HUES48 (cell line): ENCODE measurements around the gene SAA1.
"Not testable (repeated sequence)": the region's sequence is repeated elsewhere in the genome, so short reads cannot be mapped to it uniquely, and the experiment has no call there.

Experiments used
- H3K27ac ChIP-seq: one replicate; pipeline ENCODE4 v1.7.0; 2013; ENCODE audit warnings: low read depth, low read length, inconsistent platforms
- H3K27me3 ChIP-seq: 2 replicates; pipeline ENCODE4 v1.6.1; 2013; ENCODE audit warnings: mild to moderate bottlenecking, low read length; ENCODE audit not compliant: control insufficient read depth, insufficient read depth
- H3K36me3 ChIP-seq: 2 replicates; pipeline ENCODE4 v1.6.1; 2013; ENCODE audit warnings: low read length; ENCODE audit not compliant: control insufficient read depth, insufficient read depth
- H3K4me1 ChIP-seq: 2 replicates; pipeline ENCODE4 v1.6.1; 2013; ENCODE audit warnings: mild to moderate bottlenecking, low read length; ENCODE audit not compliant: control insufficient read depth, insufficient read depth
- H3K4me3 ChIP-seq: 2 replicates; pipeline ENCODE4 v1.5.1; 2013; ENCODE audit warnings: mild to moderate bottlenecking, low read depth, low read length
- H3K9ac ChIP-seq: 2 replicates; pipeline ENCODE4 v1.6.1; 2013; ENCODE audit warnings: mild to moderate bottlenecking, low read depth, low read length, moderate library complexity
- H3K9me3 ChIP-seq: 2 replicates; pipeline ENCODE4 v1.6.1; 2013; ENCODE audit warnings: low read length; ENCODE audit not compliant: control insufficient read depth, insufficient read depth

The SAA1 gene

DNA sequence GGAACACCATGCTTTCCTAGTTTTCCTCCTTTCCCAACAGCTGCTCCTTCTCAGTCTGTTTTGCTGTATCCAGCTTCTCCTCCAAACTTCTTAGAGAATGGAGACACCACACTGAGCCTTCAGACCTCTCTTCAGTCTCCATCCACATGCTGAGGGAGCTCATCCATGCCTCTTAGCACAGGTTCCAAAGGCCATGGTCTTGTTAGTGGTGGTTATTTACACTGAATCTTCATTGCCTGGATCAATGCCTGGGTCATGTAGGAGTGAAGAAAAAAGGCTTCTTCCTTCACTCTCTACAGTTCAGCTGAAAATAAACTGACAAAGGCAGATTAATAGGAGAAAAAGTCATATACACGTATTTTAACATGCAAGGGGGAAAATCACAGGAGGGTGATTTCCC lies 26.4 kb upstream of the SAA1 start:
- H3K9ac ChIP-seq: no peak overlapping the region
- no peak overlapping the region for H3K27ac ChIP-seq
- H3K9me3 ChIP-seq: no peaks in the 10 kb centered on the region
- H3K27me3 ChIP-seq: no peaks in the 10 kb centered on the region
- no peaks in the 10 kb centered on the region for H3K4me1 ChIP-seq
- no peaks in the 10 kb centered on the region for H3K36me3 ChIP-seq
- H3K4me3 ChIP-seq: no peak overlapping the region

- Histone ChIP-seq H3K9me3 (no peaks in the 10 kb centered on the region), H3K4me3 (no peak overlapping the region), H3K4me1 (no peaks in the 10 kb centered on the region), H3K27me3 (no peaks in the 10 kb centered on the region), H3K9ac (no peak overlapping the region), H3K27ac (no peak overlapping the region), H3K36me3 (no peaks in the 10 kb centered on the region)
These were observed 22.2 kb upstream of the SAA1 start for GRCh38 chr11:18243783-18244362.

- H3K9me3 ChIP-seq: no peaks in the 10 kb centered on the region
- no peaks in the 10 kb centered on the region for H3K36me3 ChIP-seq
- no peak overlapping the region for H3K4me3 ChIP-seq
- H3K4me1 ChIP-seq: no peaks in the 10 kb centered on the region
- no peak overlapping the region for H3K27ac ChIP-seq
- no peak overlapping the region for H3K9ac ChIP-seq
- no peaks in the 10 kb centered on the region for H3K27me3 ChIP-seq
These were observed 20.7 kb upstream of the SAA1 start for GRCh38 chr11:18245396-18245795.

DNA sequence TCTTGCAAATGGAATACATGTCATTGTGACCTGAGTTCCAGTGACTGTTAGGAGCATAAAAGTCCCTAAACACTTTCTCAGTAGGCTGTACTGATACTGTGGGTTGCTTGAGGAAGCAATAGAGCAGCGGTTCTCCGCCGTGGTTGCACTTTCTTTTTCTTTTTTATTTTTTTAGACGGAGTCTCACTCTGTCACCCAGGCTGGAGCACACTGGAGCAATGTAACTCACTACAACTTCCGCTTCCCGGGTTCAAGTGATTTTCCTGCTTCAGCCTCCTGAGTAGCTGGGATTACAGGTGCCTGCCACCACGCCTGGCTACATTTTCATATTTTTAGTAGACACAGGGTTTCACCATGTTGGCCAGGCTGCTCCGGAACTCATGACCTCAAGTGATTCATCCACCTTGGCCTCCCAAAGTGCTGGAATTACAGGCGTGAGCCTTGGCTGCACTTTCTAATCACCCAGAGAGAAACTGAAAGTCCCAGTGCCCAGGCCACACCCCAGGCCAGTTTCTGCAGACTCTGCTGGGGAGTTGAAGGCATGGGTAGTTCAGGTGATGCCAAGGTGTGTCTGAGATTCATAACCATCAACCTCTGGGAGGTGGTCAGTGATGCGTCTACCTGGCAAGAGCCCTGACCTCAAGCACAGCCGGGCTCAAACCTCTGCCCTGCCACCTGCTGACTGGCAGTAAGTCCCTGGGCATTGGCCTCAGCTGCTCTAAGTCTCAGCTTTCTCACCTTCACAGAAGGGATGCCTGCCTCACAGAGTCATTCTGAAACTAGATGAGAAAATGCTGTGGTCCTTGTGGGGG lies 19.5 kb upstream of the SAA1 start:
- H3K4me3 ChIP-seq, H3K27me3 ChIP-seq, H3K9ac ChIP-seq, H3K36me3 ChIP-seq, H3K27ac ChIP-seq, H3K9me3 ChIP-seq, H3K4me1 ChIP-seq: not testable (repeated sequence)

- H3K4me3 ChIP-seq, H3K27ac ChIP-seq, H3K4me1 ChIP-seq, H3K9ac ChIP-seq, H3K9me3 ChIP-seq, H3K36me3 ChIP-seq, H3K27me3 ChIP-seq: not testable (repeated sequence)
These were observed 18.9 kb upstream of the SAA1 start for GRCh38 chr11:18247191-18247581.

DNA sequence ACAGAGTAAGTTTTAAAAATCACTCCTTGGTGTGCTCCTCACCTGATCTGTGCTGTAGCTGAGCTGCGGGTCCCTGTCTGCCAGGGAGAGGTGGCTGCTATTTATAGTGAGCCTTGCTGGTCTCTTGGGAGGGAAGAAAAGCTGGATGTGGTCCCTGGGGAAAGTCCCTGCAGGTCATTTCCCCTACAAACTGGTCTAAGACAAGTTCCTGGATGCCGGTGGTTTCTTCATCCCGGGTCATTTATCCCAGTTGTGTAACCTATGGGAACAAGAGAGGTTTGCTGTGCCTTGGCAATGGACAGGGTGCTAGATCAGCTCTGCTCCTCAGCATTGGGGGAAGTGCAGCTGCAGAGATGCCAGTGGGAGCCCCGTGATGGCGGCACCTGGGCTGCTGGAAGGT lies 17.5 kb upstream of the SAA1 start, which contains the start of gene SAA2:
Gene SAA2, minus strand, starts transcription at position 108 of the 400 bp plus-strand sequence. CDS start 657 bp downstream, outside the sequence.
- H3K4me3 ChIP-seq: no peak within 1 kb of the TSS
- H3K9ac ChIP-seq: no peak within 1 kb of the TSS
- H3K27me3 ChIP-seq: no peaks in the 10 kb centered on the region
- no peak within 1 kb of the TSS for H3K27ac ChIP-seq
- H3K36me3 ChIP-seq: no peaks in the 10 kb centered on the region
- no peaks in the 10 kb centered on the region for H3K9me3 ChIP-seq
- no peaks in the 10 kb centered on the region for H3K4me1 ChIP-seq

DNA sequence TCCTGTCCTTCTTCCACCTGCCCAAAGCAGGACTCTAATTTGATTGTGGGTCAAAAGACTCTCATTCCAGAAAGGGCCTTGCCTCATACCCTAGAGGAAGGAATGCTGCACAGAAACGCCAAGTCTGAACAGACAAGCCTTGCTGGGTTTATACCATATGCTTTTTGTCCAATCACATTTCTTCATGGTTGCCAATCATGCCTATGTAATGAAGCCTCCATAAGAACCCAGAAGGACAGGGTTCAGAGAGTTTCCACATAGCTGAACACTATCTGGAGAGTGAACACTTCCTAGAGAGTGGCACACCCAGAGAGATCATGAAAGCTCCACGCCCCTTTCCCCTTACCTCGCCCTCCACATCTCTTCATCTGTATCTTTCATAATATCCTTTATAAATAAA lies 12.8 kb upstream of the SAA1 start:
- Histone ChIP-seq H3K9ac (no peak overlapping the region), H3K36me3 (no peaks in the 10 kb centered on the region), H3K9me3 (no peaks in the 10 kb centered on the region), H3K27me3 (no peaks in the 10 kb centered on the region), H3K4me3 (no peak overlapping the region), H3K4me1 (no peaks in the 10 kb centered on the region), H3K27ac (no peak overlapping the region)

GRCh38 chr11:18253778-18254338 lies 12.2 kb upstream of the SAA1 start:
- no peaks in the 10 kb centered on the region for H3K9me3 ChIP-seq
- no peak overlapping the region for H3K4me3 ChIP-seq
- H3K27ac ChIP-seq: no peak overlapping the region
- H3K4me1 ChIP-seq: no peaks in the 10 kb centered on the region
- H3K27me3 ChIP-seq: no peaks in the 10 kb centered on the region
- H3K36me3 ChIP-seq: no peaks in the 10 kb centered on the region
- H3K9ac ChIP-seq: no peak overlapping the region

DNA sequence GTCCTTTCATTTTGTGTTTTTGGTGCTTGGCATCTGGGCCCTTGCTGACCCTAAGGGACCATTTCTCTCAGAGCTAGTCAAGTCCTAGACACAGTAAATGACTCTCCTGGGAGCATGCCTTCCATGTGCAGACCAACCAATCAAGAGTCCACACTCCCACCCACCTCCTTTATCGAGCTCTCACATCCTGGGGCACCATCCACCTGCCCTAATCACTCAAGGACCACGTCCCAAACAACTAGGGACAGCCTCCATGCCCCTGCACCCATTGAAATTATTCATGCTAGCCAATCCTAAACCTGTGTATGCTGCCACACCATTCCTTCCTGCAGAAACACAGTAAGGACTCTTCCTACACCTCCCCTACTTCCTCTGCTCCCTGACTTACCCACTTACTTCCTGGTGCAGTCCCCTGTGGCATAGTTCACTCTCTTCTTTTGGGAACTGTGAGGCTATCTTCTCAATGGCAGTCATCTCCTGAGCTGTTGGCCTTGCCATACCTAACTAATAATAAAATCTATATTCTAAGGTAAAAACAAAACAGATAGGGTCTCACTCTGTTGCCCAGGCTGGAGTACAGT lies 11.2 kb upstream of the SAA1 start:
- Histone ChIP-seq H3K9ac (no peak overlapping the region), H3K27me3 (no peaks in the 10 kb centered on the region), H3K27ac (no peak overlapping the region), H3K4me1 (no peaks in the 10 kb centered on the region), H3K36me3 (no peaks in the 10 kb centered on the region), H3K9me3 (no peaks in the 10 kb centered on the region), H3K4me3 (no peak overlapping the region)

DNA sequence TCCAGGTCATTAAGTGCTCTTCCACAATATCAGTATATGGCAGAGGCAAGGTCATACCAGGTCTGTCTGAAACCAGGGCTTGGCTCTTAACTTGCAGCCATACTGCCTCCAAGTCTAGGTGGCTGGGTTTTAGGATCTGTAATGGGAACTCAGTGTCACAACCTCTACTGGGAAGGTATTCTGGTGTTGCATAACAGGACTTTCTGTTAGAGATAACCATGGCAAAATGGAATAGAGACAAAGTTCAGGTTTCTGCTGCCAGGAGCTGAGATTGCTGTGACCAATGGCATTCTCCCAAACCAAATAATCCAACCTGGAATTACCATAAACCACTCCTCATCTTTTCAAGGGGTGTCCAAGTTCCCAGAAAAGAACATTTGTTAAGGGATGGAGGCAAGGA lies 6.8 kb upstream of the SAA1 start:
- no peak overlapping the region for H3K4me3 ChIP-seq
- H3K9me3 ChIP-seq: no peaks in the 10 kb centered on the region
- no peak overlapping the region for H3K27ac ChIP-seq
- H3K9ac ChIP-seq: no peak overlapping the region
- no peaks in the 10 kb centered on the region for H3K27me3 ChIP-seq
- no peaks in the 10 kb centered on the region for H3K36me3 ChIP-seq
- H3K4me1 ChIP-seq: no peaks in the 10 kb centered on the region

DNA sequence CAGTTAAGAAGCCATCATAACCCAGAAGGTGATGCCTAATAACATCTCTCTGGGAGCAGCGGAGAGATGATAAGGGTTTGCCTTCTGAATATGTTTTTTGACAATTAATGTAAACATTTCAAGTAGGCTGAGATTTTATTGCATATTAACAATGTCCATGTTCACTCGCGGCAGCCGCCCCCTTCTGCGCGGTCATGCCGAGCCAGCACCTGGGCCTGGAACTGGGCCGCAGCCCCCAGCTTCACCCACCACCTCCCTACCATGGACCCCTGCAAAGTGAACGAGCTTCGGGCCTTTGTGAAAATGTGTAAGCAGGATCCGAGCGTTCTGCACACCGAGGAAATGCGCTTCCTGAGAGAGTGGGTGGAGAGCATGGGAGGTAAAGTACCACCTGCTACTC lies 4.3 kb upstream of the SAA1 start:
- no peaks in the 10 kb centered on the region for H3K4me1 ChIP-seq

More for the DNA sequence above, 4.3 kb upstream of the SAA1 start:
- Histone ChIP-seq H3K36me3 (no peaks in the 10 kb centered on the region), H3K9ac (no peak overlapping the region), H3K9me3 (no peaks in the 10 kb centered on the region), H3K4me3 (no peak overlapping the region), H3K27me3 (no peaks in the 10 kb centered on the region), H3K27ac (no peak overlapping the region)
